Urinary bladder (tissue), 4 donors: ENCODE results near the gene CDK5. TPM values are rescaled to one million over a fixed set of nuclear protein-coding genes. Genes with fewer than 3 reads are reported as not detected.
"Not testable (repeated sequence)": the region's sequence is repeated elsewhere in the genome, so short reads cannot be mapped to it uniquely, and the experiment has no call there.

ENCODE experiments used
- DNase-seq: peaks from one replicate; pipeline ENCODE4 v3.0.0-alpha.2; 2015; ENCODE audit errors: extremely low spot score
- H3K27ac ChIP-seq: one replicate; pipeline ENCODE4 v1.5.1; 2013; ENCODE audit warnings: low read depth, mild to moderate bottlenecking, moderate library complexity
- H3K36me3 ChIP-seq: one replicate; pipeline ENCODE4 v1.6.1; 2013; ENCODE audit warnings: mild to moderate bottlenecking, moderate library complexity; ENCODE audit not compliant: insufficient read depth
- H3K4me1 ChIP-seq: one replicate; pipeline ENCODE4 v1.6.1; 2013; ENCODE audit warnings: mild to moderate bottlenecking, moderate library complexity; ENCODE audit not compliant: insufficient read depth
- H3K4me3 ChIP-seq: one replicate; pipeline ENCODE4 v1.5.1; 2013; ENCODE audit warnings: low read depth, low read length
- WGBS: extraction: QIAGEN DNeasy Blood & Tissue Kit; methylation state at CpG from one replicate; pipeline ENCODE4 v1.1.7; 2013; 5-methylcytosine and 5-hydroxymethylcytosine counted together
- polyA plus RNA-seq: library from polyadenylated mRNA; stranded (reverse); fragments of 200-250 nt; gene quantifications from one replicate; pipeline ENCODE4 v1.2.3, GENCODE V29; 2013
- total RNA-seq: library from RNA; depleted of rRNA; stranded (reverse); fragments of >200 nt; gene quantifications from one replicate; pipeline ENCODE4 v1.2.3, GENCODE V29; 2014
- donor health status: healthy with polysubstance abuse.
- donor health status: healthy.

Gene CDK5
- total and polyA plus RNA-seq, 2 donors: 6.7 to 9.4 TPM

DNA sequence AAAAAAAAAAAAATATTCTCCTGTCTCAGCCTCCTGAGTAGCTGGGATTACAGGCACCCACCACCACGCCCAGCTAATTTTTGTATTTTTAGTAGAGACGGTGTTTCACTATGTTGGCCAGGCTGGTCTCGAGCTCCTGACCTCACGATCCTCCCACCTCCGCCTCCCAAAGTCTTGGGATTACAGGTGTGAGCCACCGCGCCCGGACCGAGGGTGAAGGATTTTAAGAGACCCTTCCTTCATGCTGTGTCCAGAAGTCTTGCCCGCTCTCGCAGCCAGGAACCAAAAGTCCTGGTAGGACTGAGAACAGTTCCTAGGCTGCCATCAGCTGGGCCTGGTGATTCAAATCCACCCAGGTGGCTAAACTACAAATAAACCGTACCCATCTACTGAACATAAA lies 46.1 kb downstream of the CDK5 start:
- not testable (repeated sequence) for H3K4me3 ChIP-seq, H3K36me3 ChIP-seq, H3K27ac ChIP-seq, DNase-seq, H3K4me1 ChIP-seq
- 86% methylated on average over 12 of the region's 12 CpGs for WGBS

DNA sequence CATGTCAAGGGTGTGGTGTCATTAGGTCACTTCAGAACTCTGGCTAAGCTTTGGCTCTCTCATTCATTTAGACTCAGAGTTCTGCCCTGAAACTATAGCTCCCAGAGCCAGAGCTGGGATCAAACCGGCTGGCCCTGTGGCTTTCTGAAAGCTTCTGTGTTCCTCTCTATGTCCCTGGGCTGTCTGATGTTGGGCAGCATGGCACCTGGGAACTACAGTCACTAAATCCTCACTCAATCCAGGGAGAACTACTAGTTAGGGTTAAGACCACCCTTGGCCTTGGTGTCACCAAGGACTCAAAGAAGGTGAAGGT lies 46.6 kb downstream of the CDK5 start:
- WGBS: 58% methylated on average over 1 of the region's 1 CpG
- Histone ChIP-seq H3K4me3 (no peak overlapping the region), H3K27ac (no peak overlapping the region), H3K4me1 (no peaks in the 10 kb centered on the region), H3K36me3 (no peaks in the 10 kb centered on the region)
- no peak for DNase-seq

DNA sequence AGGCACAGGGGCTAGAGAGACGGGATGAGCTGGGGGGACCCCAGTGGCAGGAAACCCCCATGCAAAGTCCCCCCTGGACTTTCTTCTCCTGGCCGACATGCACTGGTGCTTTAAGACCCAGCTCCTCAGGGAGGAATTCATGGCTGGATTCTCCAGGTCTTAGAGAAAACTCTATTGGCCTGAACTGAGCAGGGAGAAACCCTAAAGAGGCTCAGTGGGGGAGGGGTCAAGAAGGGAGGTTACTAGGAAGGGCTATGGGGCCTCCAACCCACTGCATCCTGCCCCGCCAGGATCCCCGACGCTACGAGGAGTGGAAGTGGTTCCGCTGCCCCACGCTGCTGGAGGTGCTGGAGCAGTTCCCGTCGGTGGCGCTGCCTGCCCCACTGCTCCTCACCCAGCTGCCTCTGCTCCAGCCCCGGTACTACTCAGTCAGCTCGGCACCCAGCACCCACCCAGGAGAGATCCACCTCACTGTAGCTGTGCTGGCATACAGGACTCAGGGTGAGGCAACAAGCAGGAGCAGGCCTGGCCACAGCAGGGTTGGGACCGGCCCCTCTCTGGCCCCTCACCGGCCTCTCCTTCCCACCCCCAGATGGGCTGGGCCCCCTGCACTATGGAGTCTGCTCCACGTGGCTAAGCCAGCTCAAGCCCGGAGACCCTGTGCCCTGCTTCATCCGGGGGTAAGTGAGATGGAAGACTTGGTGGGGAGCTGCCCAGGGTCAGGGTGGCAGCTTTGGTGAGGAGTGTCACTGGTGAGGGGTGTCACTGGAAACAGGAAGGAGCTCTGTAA lies 47.2 kb downstream of the CDK5 start:
- H3K27ac ChIP-seq: no peak overlapping the region
- H3K36me3 ChIP-seq: no peaks in the 10 kb centered on the region
- WGBS: 36% methylated on average over 18 of the region's 18 CpGs
- H3K4me1 ChIP-seq: no peaks in the 10 kb centered on the region
- DNase-seq: no peak
- H3K4me3 ChIP-seq: no peak overlapping the region

DNA sequence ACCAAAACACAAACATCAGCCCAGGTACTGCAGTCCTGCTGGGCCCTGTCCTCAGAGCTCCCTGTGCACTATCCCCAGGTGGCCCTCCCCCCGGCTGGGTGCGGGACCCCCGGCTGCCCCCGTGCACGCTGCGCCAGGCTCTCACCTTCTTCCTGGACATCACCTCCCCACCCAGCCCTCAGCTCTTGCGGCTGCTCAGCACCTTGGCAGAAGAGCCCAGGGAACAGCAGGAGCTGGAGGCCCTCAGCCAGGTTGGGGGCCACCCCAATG lies 47.7 kb downstream of the CDK5 start:
- Histone ChIP-seq H3K4me3 (no peak overlapping the region), H3K36me3 (no peaks in the 10 kb centered on the region), H3K4me1 (no peaks in the 10 kb centered on the region), H3K27ac (peak overlapping the region; percentile 12)
- DNase-seq: no peak
- WGBS: 44% methylated on average over 7 of the region's 7 CpGs

DNA sequence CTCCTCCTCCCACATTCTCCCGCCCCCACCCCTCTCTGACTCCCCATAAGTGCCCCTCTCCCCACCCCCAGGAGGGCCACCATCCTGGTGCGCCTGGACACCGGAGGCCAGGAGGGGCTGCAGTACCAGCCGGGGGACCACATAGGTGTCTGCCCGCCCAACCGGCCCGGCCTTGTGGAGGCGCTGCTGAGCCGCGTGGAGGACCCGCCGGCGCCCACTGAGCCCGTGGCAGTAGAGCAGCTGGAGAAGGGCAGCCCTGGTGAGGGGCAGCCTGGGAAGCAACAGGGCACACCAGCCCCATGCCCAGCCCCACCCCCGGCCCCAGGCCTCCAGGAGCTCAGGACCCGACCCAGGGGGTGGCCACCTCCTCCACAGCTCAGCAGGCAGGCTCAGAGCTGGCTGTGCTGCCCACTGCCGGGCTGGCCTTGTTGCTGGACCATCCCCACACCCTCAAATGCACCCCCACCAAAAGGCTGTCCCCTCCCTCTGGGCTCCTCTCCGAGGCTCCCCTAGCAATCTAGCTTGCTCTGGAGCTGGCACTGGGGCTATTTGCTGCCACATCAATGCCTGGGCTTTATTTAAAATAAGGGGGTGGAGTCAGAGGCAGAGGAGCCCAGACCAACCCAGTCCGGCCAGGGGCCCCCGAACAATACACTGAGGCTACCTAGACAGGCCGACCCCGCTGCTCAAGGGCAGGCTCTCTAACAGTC lies 48.2 kb downstream of the CDK5 start:
- Histone ChIP-seq H3K4me3 (no peak overlapping the region), H3K27ac (peak overlapping the region; percentile 12), H3K36me3 (no peaks in the 10 kb centered on the region), H3K4me1 (no peaks in the 10 kb centered on the region)
- WGBS: 64% methylated on average over 22 of the region's 22 CpGs
- no peak for DNase-seq

DNA sequence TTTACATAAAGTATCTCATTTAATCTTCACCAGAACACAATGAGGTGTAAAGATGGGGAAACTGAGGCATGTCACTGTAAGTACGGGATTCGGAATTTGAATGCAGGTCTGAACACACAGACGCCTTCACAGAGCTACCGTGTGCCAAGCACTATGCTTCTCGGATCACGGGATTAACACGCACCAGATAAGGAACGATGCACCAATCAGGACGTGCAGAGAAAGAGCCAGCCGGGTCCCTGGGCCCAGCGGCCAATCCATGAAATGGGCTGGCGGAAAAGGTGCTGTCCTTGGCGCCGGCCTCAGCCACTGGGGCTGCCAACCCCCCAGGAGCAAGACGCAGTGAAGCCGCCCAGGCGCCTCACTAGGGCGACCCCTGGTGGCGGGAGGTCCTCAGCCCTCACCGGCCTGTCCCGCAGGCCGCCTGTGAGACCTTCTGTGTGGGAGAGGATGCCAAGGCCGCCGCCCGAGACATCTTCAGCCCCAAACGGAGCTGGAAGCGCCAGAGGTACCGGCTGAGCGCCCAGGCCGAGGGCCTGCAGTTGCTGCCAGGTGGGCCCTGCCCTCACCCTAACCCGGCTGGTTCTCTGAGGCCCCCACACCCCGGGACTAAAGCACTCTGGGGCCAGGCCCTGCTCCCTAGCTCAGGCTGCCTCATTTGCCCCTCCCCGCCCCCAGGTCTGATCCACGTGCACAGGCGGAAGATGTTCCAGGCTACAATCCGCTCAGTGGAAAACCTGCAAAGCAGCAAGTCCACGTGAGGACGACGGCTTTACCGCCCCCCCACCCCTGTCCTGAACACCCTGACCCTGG lies 49.0 kb downstream of the CDK5 start:
- no peak for DNase-seq
- no peak overlapping the region for H3K27ac ChIP-seq
- 40% methylated on average over 40 of the region's 40 CpGs for WGBS
- no peaks in the 10 kb centered on the region for H3K36me3 ChIP-seq
- H3K4me3 ChIP-seq: peak overlapping the region; percentile 8
- no peaks in the 10 kb centered on the region for H3K4me1 ChIP-seq

DNA sequence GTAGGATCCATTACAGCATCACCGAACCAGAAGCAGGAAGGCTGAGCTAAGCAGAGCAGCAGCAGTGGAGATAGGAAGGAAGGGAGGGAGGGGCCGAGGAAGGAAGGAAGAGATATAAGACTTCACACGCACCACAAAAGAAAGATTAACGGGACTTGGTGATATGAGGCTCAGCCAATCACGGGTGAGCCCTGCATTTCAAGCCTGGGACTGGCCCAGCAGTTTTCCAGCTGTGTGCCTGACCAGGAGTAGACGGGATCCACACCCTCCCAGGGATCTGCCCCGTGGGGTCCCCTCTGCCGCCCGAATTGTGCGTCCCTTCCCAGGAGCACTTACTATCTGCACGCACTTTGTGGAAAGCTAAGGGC lies 49.6 kb downstream of the CDK5 start:
- DNase-seq: no peak
- H3K4me1 ChIP-seq: no peaks in the 10 kb centered on the region
- WGBS: 29% methylated on average over 11 of the region's 11 CpGs
- H3K4me3 ChIP-seq: peak overlapping the region; percentile 8
- H3K27ac ChIP-seq: no peak overlapping the region
- no peaks in the 10 kb centered on the region for H3K36me3 ChIP-seq

DNA sequence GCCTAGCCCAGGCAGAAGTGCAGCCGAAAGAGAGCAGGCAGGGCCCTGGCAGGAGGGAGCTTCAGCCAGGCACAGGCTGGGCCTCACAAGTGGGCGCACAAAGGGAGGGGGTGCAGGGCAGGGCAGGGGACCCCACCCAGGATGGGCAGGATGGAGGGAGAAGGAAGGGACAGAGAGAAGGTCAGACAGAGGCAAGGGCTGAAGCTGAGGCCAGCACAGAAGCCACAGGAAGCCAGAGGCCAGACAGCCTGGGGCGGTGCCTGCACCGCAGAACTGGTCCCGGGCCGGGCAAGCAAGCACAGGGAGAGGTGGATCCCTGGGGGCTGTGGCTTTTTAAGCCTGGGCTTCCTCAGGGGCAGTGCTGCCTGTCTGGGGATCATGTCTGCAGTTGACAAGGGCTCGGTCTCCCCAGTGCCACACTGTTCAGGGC lies 50.2 kb downstream of the CDK5 start:
- Histone ChIP-seq H3K4me1 (no peaks in the 10 kb centered on the region), H3K4me3 (no peak overlapping the region), H3K36me3 (no peaks in the 10 kb centered on the region), H3K27ac (no peak overlapping the region)
- 72% methylated on average over 7 of the region's 7 CpGs for WGBS
- DNase-seq: no peak

DNA sequence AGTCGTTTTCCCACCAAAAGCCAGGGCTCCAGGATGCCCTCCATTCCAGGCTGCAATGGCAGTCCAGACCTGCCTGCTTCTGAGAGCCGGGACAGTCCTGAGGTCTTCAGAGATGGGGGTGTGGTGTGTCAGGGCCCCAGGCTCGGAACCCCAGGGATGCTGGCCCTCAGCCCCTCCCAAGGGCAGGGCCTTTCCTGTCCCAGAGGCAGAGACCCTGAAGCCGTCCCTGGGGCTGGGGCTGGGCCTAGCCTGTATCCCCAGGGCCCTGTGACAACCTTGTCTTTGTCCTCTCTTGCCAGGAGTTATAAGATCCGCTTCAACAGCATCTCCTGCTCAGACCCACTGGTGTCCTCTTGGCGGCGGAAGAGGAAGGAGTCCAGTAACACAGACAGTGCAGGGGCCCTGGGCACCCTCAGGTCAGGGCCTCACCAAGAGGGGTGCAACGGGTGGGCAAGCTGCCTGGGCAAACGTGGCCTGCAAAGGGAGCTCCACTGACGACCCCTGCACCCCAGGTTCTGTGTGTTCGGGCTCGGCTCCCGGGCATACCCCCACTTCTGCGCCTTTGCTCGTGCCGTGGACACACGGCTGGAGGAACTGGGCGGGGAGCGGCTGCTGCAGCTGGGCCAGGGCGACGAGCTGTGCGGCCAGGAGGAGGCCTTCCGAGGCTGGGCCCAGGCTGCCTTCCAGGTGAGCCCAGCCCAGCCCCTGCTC lies 51.0 kb downstream of the CDK5 start:
- Histone ChIP-seq H3K27ac (no peak overlapping the region), H3K36me3 (no peaks in the 10 kb centered on the region), H3K4me1 (no peaks in the 10 kb centered on the region), H3K4me3 (no peak overlapping the region)
- DNase-seq: no peak
- whole genome bisulfite sequencing: 88% methylated on average over 23 of the region's 23 CpGs

DNA sequence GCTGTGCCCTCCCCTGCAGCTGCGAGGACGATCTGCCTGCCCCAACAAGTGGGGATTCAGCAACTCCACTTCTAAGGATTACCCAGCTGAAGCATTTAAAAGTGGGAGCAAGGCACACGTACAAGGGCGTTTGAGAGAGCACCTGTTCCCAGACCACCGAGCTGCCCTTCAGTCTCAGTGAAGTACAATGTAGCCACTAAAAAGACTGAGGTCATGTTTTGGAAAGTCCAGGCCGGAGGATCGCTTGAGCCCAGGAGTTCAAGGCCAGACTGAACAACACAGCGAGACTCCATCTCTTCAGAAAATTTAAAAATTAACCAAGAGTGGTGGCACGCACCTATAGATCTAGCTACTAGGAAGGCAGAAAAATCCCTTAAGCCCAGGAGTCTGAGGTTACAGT lies 52.1 kb downstream of the CDK5 start:
- no peaks in the 10 kb centered on the region for H3K4me1 ChIP-seq
- no peak overlapping the region for H3K27ac ChIP-seq
- WGBS: 70% methylated on average over 9 of the region's 9 CpGs
- no peaks in the 10 kb centered on the region for H3K36me3 ChIP-seq
- H3K4me3 ChIP-seq: no peak overlapping the region
- no peak for DNase-seq

Other genes starting within 250 kb of the CDK5 start
- gene AOC1, start 205.4 kb downstream of the CDK5 start, total RNA-seq: 0.32 TPM
- gene AOC1, start 205.4 kb downstream of the CDK5 start, polyA plus RNA-seq: not detected
- 9.9 TPM for gene KCNH2, start 79.6 kb downstream of the CDK5 start, total RNA-seq
- 48.5 TPM for gene KCNH2, start 79.6 kb downstream of the CDK5 start, polyA plus RNA-seq
- 6.0 TPM for gene NOS3, start 66.9 kb downstream of the CDK5 start, total RNA-seq
- gene NOS3, start 66.9 kb downstream of the CDK5 start, polyA plus RNA-seq: 15.8 TPM
- gene ATG9B, start 33.4 kb downstream of the CDK5 start, total RNA-seq: not detected
- 0.32 TPM for gene ATG9B, start 33.4 kb downstream of the CDK5 start, polyA plus RNA-seq
- gene ABCB8, start 29.4 kb downstream of the CDK5 start, total RNA-seq: 17.1 TPM
- 19.4 TPM for gene ABCB8, start 29.4 kb downstream of the CDK5 start, polyA plus RNA-seq
- 1.1 TPM for gene ASIC3, start 9.4 kb downstream of the CDK5 start, total RNA-seq
- 2.0 TPM for gene ASIC3, start 9.4 kb downstream of the CDK5 start, polyA plus RNA-seq
- 30.6 TPM for gene SLC4A2, start 1.7 kb upstream of the CDK5 start, total RNA-seq
- 107 TPM for gene SLC4A2, start 1.7 kb upstream of the CDK5 start, polyA plus RNA-seq
- 42.4 TPM for gene FASTK, start 22.9 kb upstream of the CDK5 start, total RNA-seq
- gene FASTK, start 22.9 kb upstream of the CDK5 start, polyA plus RNA-seq: 87.8 TPM
- gene TMUB1, start 25.6 kb upstream of the CDK5 start, total RNA-seq: 9.7 TPM
- 51.9 TPM for gene TMUB1, start 25.6 kb upstream of the CDK5 start, polyA plus RNA-seq
- gene AGAP3, start 28.6 kb upstream of the CDK5 start, total RNA-seq: 25.5 TPM
- 77.0 TPM for gene AGAP3, start 28.6 kb upstream of the CDK5 start, polyA plus RNA-seq
- gene GBX1, start 109.8 kb upstream of the CDK5 start, total RNA-seq: not detected
- gene GBX1, start 109.8 kb upstream of the CDK5 start, polyA plus RNA-seq: not detected
- gene ASB10, start 129.4 kb upstream of the CDK5 start, total RNA-seq: not detected
- gene ASB10, start 129.4 kb upstream of the CDK5 start, polyA plus RNA-seq: not detected
- gene H2BK1, start 152.6 kb upstream of the CDK5 start, total RNA-seq: not detected
- not detected for gene H2BK1, start 152.6 kb upstream of the CDK5 start, polyA plus RNA-seq
- 14.1 TPM for gene ABCF2, start 169.3 kb upstream of the CDK5 start, total RNA-seq
- 29.6 TPM for gene ABCF2, start 169.3 kb upstream of the CDK5 start, polyA plus RNA-seq
- 25.2 TPM for gene CHPF2, start 174.6 kb upstream of the CDK5 start, total RNA-seq
- gene CHPF2, start 174.6 kb upstream of the CDK5 start, polyA plus RNA-seq: 23.0 TPM
- gene SMARCD3, start 190.8 kb upstream of the CDK5 start, total RNA-seq: 33.2 TPM
- 47.8 TPM for gene SMARCD3, start 190.8 kb upstream of the CDK5 start, polyA plus RNA-seq